Measurements from ENCODE around the gene RGS19. TPM values are rescaled to one million over a fixed set of nuclear protein-coding genes. Genes with fewer than 3 reads are reported as not detected.

The RGS19 gene
- total RNA-seq, 4 donors from 2014 or later = 4.6 to 38.8 (median 6.7) TPM

GRCh38 chr20:64100566-64100888 is 21.2 kb upstream of the RGS19 start:
- intact Hi-C loops (cut with DNase I; ENCODE audit: low total_unique reads) = no loop called here
- H3K9me3 ChIP-seq = no peaks in the 10 kb centered on the region
- TF ChIP-seq POLR2A (IDR thresholded peaks at IDR 0.05) (no peak), CTCF (IDR thresholded peaks at IDR 0.05) (no peak)
- no peak for DNase-seq
- H3K27me3 ChIP-seq = peaks cover 4 to 15% of the 10 kb centered on the region in 2 donors
- H3K4me3 ChIP-seq = no peak overlapping the region
- no peak overlapping the region for H3K27ac ChIP-seq
- H3K4me1 ChIP-seq = peaks cover 0 to 6% of the 10 kb centered on the region in 2 donors
- no peaks in the 10 kb centered on the region for H3K36me3 ChIP-seq

GRCh38 chr20:64099880-64100565 is 20.7 kb upstream of the RGS19 start:
- intact Hi-C loops (cut with DNase I; ENCODE audit: low total_unique reads) = no loop called here
- DNase-seq = no peak
- Histone ChIP-seq H3K36me3 (no peaks in the 10 kb centered on the region), H3K27me3 (peaks cover 4 to 15% of the 10 kb centered on the region in 2 donors), H3K4me1 (peaks cover 0 to 6% of the 10 kb centered on the region in 2 donors), H3K9me3 (no peaks in the 10 kb centered on the region), H3K27ac (no peak overlapping the region), H3K4me3 (no peak overlapping the region)
- TF ChIP-seq POLR2A (IDR thresholded peaks at IDR 0.05) (no peak), CTCF (IDR thresholded peaks at IDR 0.05) (no peak)

- Histone ChIP-seq H3K27me3 (peaks cover 4 to 15% of the 10 kb centered on the region in 2 donors), H3K4me1 (peaks cover 0 to 6% of the 10 kb centered on the region in 2 donors), H3K4me3 (no peak overlapping the region), H3K36me3 (no peaks in the 10 kb centered on the region), H3K9me3 (no peaks in the 10 kb centered on the region), H3K27ac (no peak overlapping the region)
- TF ChIP-seq CTCF (IDR thresholded peaks at IDR 0.05) = no peak
- no peak for TF ChIP-seq POLR2A (IDR thresholded peaks at IDR 0.05)
- intact Hi-C loops (cut with DNase I; ENCODE audit: low total_unique reads) = no loop called here
- no peak for DNase-seq
Measured at GRCh38 chr20:64099086-64099786, 19.9 kb upstream of the RGS19 start.

GRCh38 chr20:64098471-64099013 is 19.2 kb upstream of the RGS19 start:
- no peak overlapping the region for H3K4me3 ChIP-seq
- TF ChIP-seq POLR2A (IDR thresholded peaks at IDR 0.05) (no peak), CTCF (IDR thresholded peaks at IDR 0.05) (no peak)
- H3K27ac ChIP-seq = no peak overlapping the region
- peaks cover 0 to 6% of the 10 kb centered on the region in 2 donors for H3K4me1 ChIP-seq
- no peaks in the 10 kb centered on the region for H3K36me3 ChIP-seq
- intact Hi-C loops (cut with DNase I; ENCODE audit: low total_unique reads) = no loop called here
- H3K27me3 ChIP-seq = peaks cover 4 to 15% of the 10 kb centered on the region in 2 donors
- DNase-seq = no peak
- H3K9me3 ChIP-seq = no peaks in the 10 kb centered on the region

- Histone ChIP-seq H3K4me1 (no peaks in the 10 kb centered on the region), H3K4me3 (no peak overlapping the region), H3K36me3 (no peaks in the 10 kb centered on the region), H3K27me3 (peaks cover 0 to 2% of the 10 kb centered on the region in 2 donors), H3K9me3 (no peaks in the 10 kb centered on the region), H3K27ac (no peak overlapping the region)
- DNase-seq = no peak
- intact Hi-C loops (cut with DNase I; ENCODE audit: low total_unique reads) = no loop called here
- TF ChIP-seq POLR2A (IDR thresholded peaks at IDR 0.05) (no peak), CTCF (IDR thresholded peaks at IDR 0.05) (no peak)
Measured at GRCh38 chr20:64096535-64096934, 17.2 kb upstream of the RGS19 start.
